ENCODE measurements around the gene CDH4.

CDH4 gene

DNA sequence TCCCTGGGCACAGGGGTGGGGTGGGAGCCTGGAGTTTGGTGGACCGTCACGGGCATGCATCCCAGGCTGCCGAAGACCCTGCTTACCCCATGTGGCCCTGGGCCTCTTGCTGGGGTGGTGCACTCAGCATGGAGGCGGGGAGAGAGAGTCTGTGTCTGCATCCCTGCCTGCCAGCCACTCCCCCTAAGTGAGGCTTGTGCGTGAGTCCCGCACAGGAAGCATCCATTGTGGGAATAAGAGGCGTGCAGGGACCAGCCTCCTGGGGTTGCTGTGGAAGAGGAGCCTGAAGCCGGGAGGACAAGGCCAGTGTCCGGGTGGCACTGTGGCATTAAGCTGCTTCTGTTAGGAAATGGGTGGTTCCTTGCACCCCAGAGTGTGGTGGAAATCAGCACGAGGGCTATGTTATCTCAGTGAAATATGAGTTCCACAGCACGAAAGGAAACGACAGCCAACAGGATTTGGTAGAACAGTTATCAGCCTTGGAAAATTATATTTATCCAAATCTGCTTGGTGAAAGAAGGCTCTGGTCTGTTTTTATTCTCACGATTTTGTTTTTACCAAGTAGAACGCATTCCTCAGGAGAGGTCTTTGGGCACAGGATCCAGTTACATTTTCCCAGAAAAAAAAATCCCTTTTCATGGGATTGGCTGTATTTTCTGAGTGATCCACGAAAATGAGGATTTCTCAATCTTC lies 35.7 kb downstream of the CDH4 start:
- H3K27me3 ChIP-seq (ENCODE audit: insufficient read depth, poor library complexity, severe bottlenecking): no peaks in the 10 kb centered on the region
- H3K27ac ChIP-seq (replicated peaks): no peak overlapping the region
- TF ChIP-seq GABPA (IDR thresholded peaks at IDR 0.05; ENCODE audit: low read depth) (no peak), POLR2AphosphoS5 (IDR thresholded peaks at IDR 0.05; ENCODE audit: low read depth) (no peak), SPI1 (IDR thresholded peaks at IDR 0.05; ENCODE audit: borderline replicate concordance, low read depth) (no peak)
- TF ChIP-seq, protein P1, sequence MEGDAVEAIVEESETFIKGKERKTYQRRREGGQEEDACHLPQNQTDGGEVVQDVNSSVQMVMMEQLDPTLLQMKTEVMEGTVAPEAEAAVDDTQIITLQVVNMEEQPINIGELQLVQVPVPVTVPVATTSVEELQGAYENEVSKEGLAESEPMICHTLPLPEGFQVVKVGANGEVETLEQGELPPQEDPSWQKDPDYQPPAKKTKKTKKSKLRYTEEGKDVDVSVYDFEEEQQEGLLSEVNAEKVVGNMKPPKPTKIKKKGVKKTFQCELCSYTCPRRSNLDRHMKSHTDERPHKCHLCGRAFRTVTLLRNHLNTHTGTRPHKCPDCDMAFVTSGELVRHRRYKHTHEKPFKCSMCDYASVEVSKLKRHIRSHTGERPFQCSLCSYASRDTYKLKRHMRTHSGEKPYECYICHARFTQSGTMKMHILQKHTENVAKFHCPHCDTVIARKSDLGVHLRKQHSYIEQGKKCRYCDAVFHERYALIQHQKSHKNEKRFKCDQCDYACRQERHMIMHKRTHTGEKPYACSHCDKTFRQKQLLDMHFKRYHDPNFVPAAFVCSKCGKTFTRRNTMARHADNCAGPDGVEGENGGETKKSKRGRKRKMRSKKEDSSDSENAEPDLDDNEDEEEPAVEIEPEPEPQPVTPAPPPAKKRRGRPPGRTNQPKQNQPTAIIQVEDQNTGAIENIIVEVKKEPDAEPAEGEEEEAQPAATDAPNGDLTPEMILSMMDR (IDR thresholded peaks at IDR 0.05; ENCODE audit: insufficient read depth, low read length): no peak
- TF ChIP-seq, protein P2, sequence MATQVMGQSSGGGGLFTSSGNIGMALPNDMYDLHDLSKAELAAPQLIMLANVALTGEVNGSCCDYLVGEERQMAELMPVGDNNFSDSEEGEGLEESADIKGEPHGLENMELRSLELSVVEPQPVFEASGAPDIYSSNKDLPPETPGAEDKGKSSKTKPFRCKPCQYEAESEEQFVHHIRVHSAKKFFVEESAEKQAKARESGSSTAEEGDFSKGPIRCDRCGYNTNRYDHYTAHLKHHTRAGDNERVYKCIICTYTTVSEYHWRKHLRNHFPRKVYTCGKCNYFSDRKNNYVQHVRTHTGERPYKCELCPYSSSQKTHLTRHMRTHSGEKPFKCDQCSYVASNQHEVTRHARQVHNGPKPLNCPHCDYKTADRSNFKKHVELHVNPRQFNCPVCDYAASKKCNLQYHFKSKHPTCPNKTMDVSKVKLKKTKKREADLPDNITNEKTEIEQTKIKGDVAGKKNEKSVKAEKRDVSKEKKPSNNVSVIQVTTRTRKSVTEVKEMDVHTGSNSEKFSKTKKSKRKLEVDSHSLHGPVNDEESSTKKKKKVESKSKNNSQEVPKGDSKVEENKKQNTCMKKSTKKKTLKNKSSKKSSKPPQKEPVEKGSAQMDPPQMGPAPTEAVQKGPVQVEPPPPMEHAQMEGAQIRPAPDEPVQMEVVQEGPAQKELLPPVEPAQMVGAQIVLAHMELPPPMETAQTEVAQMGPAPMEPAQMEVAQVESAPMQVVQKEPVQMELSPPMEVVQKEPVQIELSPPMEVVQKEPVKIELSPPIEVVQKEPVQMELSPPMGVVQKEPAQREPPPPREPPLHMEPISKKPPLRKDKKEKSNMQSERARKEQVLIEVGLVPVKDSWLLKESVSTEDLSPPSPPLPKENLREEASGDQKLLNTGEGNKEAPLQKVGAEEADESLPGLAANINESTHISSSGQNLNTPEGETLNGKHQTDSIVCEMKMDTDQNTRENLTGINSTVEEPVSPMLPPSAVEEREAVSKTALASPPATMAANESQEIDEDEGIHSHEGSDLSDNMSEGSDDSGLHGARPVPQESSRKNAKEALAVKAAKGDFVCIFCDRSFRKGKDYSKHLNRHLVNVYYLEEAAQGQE (IDR thresholded peaks at IDR 0.05; ENCODE audit: insufficient replicate concordance, low read depth): no peak
- H3K4me3 ChIP-seq (replicated peaks; ENCODE audit: insufficient read depth, low read length): no peak overlapping the region
- DNase-seq (ENCODE audit: low read depth in 1 of 2, low spot score in 1 of 2): no peak

DNA sequence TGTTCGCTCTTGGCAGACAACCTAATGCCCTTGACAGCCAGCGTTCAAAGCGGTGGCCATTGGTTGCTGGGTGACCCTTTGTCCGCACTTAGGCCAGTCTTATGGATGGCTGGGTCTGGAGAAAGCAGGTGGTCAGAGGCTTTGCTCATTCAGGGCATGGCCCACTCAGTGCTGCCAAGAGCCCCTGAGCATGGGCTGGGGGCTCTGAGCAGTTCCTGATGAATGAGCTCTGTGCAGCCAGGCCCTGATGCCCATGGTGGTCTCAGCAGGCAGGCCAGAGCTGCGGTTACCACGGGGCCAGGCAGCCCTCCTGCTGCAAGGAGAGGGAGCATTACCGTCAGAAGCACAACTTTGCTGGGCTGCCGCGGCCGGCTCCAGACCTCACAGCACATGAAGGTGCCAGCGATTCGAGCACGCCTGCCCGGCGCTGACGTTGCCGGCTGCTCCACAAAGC lies 36.3 kb downstream of the CDH4 start:
- no peak overlapping the region for H3K27ac ChIP-seq (replicated peaks)
- no peak for TF ChIP-seq GABPA (IDR thresholded peaks at IDR 0.05; ENCODE audit: low read depth)
- no peak for TF ChIP-seq POLR2AphosphoS5 (IDR thresholded peaks at IDR 0.05; ENCODE audit: low read depth)
- TF ChIP-seq, protein P1 (IDR thresholded peaks at IDR 0.05; ENCODE audit: insufficient read depth, low read length): no peak
- TF ChIP-seq, protein P2 (IDR thresholded peaks at IDR 0.05; ENCODE audit: insufficient replicate concordance, low read depth): no peak
- no peak for TF ChIP-seq SPI1 (IDR thresholded peaks at IDR 0.05; ENCODE audit: borderline replicate concordance, low read depth)
- no peak overlapping the region for H3K4me3 ChIP-seq (replicated peaks; ENCODE audit: insufficient read depth, low read length)
- H3K27me3 ChIP-seq (ENCODE audit: insufficient read depth, poor library complexity, severe bottlenecking): no peaks in the 10 kb centered on the region
- DNase-seq (ENCODE audit: low read depth in 1 of 2, low spot score in 1 of 2): no peak

DNA sequence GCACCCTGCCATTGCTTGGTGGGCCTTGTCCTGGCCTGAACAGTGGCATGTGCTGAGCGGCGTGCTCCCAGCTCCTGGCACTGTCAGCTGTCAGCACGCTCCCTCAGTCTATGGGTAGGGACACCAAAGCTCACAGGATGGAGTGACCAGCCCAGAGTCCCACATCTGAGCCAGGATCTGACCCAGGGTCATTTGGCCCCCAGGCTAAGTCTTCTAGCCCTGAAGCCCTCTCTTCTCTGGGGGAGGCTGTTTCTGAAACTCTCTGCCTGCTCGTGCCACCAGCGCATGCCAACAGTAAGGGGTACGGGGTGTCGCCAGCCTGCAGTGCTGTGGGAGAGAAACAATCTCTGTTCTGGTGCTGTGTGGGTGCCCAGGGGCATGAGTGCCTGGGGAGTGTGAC lies 37.1 kb downstream of the CDH4 start:
- no peak overlapping the region for H3K27ac ChIP-seq (replicated peaks)
- TF ChIP-seq SPI1 (IDR thresholded peaks at IDR 0.05; ENCODE audit: borderline replicate concordance, low read depth) (no peak), GABPA (IDR thresholded peaks at IDR 0.05; ENCODE audit: low read depth) (no peak)
- TF ChIP-seq, protein P1 (IDR thresholded peaks at IDR 0.05; ENCODE audit: insufficient read depth, low read length): no peak
- DNase-seq (ENCODE audit: low read depth in 1 of 2, low spot score in 1 of 2): no peak
- no peaks in the 10 kb centered on the region for H3K27me3 ChIP-seq (ENCODE audit: insufficient read depth, poor library complexity, severe bottlenecking)
- H3K4me3 ChIP-seq (replicated peaks; ENCODE audit: insufficient read depth, low read length): no peak overlapping the region

DNA sequence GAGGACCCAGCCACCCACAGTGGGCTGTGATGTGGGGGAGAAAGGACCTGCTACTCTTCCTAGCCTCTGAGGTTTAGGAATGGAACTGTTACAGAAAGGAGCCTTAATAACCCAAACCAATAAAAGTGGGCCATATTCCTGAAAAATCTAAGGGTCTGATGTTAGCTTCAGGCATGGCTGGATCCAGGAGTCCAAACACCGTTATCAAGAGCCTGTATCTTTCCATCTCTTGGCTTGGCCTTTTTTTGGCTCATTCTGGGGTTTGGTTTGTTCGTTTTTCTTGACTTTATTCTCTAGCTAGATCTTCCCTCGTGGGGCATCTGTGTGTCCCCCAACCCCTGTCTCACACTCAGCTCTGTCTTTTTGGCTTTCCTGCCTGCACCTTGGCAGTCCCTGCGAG lies 38.7 kb downstream of the CDH4 start:
- no peak for TF ChIP-seq POLR2AphosphoS5 (IDR thresholded peaks at IDR 0.05; ENCODE audit: low read depth)
- TF ChIP-seq, protein P2 (IDR thresholded peaks at IDR 0.05; ENCODE audit: insufficient replicate concordance, low read depth): no peak
- TF ChIP-seq GABPA (IDR thresholded peaks at IDR 0.05; ENCODE audit: low read depth): no peak
- TF ChIP-seq SPI1 (IDR thresholded peaks at IDR 0.05; ENCODE audit: borderline replicate concordance, low read depth): no peak
- TF ChIP-seq, protein P1 (IDR thresholded peaks at IDR 0.05; ENCODE audit: insufficient read depth, low read length): no peak
- DNase-seq (ENCODE audit: low read depth in 1 of 2, low spot score in 1 of 2): no peak
- Histone ChIP-seq H3K27ac (replicated peaks) (no peak overlapping the region), H3K4me3 (replicated peaks; ENCODE audit: insufficient read depth, low read length) (no peak overlapping the region), H3K27me3 (ENCODE audit: insufficient read depth, poor library complexity, severe bottlenecking) (no peaks in the 10 kb centered on the region)
